GM20000 (cell line): ENCODE measurements around the gene ZNF276.
A peak's percentile ranks its signal among the peaks of the same experiment; 100 is the strongest.
"Not testable (repeated sequence)": the region's sequence is repeated elsewhere in the genome, so short reads cannot be mapped to it uniquely, and the experiment has no call there.

Source experiments
- DNase-seq: peaks from one replicate; pipeline ENCODE4 v3.0.0; 2012; ENCODE audit warnings: low spot score
- TF ChIP-seq, protein P1 (sequence below): IDR thresholded peaks from 2 replicates; pipeline ENCODE4 v1.5.1; 2012; ENCODE audit warnings: mild to moderate bottlenecking, control low read depth; ENCODE audit errors: extremely low read depth, missing control alignments

ZNF276 gene, protein sequence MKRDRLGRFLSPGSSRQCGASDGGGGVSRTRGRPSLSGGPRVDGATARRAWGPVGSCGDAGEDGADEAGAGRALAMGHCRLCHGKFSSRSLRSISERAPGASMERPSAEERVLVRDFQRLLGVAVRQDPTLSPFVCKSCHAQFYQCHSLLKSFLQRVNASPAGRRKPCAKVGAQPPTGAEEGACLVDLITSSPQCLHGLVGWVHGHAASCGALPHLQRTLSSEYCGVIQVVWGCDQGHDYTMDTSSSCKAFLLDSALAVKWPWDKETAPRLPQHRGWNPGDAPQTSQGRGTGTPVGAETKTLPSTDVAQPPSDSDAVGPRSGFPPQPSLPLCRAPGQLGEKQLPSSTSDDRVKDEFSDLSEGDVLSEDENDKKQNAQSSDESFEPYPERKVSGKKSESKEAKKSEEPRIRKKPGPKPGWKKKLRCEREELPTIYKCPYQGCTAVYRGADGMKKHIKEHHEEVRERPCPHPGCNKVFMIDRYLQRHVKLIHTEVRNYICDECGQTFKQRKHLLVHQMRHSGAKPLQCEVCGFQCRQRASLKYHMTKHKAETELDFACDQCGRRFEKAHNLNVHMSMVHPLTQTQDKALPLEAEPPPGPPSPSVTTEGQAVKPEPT

DNA sequence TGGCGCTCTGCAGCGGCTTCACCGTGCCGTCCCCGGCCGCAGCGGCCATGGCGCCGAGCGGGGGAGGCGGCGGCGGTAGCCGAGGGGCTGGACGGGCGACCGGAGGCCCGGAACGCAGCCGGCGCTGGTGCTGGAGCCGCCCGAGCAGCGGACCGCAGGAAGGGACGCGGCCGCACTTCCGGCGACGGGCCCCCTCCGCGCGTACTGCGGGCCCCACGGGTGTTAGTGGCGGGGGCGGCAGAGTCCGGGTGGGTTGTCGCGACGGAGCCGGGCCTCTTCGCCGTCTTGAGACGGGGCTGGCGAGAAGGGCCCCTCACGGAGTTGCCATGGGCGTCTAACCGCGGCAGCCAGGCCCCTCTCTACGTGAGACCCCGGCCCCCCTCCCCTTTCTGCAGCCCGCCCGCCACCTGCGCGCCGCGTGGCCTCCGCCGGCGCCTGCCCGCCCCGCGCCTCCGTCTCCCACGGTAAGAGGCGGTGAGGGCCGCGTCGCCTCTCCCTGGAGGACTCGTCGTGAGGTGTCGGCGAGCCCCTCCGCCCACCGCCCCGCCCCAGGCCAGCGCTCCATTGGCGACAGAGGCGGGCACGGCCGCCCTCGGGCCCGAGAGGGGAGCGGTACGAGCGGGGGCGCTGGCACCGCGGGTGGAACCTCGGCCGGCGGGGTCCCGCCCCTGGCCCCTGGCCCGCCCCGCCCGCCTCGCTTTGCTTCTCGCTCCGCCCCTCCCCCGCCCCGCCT lies at the start of gene ZNF276, which contains the start of gene VPS9D1:
Gene ZNF276, plus strand, starts transcription at position 725 of the 733 bp plus-strand sequence. CDS start 104 bp downstream, outside the sequence.
Gene VPS9D1, minus strand, starts transcription at position 86 of the 733 bp plus-strand sequence. Its CDS starts 37 bp downstream, at position 49.
- DNase-seq: peak; percentile 92

DNA sequence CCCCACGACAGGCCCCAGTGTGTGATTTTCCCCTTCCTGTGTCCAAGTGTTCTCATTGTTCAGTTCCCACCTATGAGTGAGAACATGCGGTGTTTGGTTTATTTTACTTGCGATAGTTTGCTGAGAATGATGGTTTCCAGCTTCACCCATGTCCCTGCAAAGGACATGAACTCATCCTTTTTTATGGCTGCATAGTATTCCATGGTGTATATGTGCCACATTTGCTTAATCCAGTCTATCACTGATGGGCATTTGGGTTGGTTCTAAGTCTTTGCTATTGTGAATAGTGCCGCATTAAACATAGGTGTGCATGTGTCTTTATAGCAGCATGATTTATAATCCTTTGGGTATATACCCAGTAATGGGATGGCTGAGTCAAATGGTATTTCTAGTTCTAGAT lies 49.8 kb upstream of the ZNF276 start:
- DNase-seq: not testable (repeated sequence)

More for the DNA sequence above, at the start of gene ZNF276, which contains the start of gene VPS9D1:
- TF ChIP-seq, protein P1, sequence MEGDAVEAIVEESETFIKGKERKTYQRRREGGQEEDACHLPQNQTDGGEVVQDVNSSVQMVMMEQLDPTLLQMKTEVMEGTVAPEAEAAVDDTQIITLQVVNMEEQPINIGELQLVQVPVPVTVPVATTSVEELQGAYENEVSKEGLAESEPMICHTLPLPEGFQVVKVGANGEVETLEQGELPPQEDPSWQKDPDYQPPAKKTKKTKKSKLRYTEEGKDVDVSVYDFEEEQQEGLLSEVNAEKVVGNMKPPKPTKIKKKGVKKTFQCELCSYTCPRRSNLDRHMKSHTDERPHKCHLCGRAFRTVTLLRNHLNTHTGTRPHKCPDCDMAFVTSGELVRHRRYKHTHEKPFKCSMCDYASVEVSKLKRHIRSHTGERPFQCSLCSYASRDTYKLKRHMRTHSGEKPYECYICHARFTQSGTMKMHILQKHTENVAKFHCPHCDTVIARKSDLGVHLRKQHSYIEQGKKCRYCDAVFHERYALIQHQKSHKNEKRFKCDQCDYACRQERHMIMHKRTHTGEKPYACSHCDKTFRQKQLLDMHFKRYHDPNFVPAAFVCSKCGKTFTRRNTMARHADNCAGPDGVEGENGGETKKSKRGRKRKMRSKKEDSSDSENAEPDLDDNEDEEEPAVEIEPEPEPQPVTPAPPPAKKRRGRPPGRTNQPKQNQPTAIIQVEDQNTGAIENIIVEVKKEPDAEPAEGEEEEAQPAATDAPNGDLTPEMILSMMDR: no peak

DNA sequence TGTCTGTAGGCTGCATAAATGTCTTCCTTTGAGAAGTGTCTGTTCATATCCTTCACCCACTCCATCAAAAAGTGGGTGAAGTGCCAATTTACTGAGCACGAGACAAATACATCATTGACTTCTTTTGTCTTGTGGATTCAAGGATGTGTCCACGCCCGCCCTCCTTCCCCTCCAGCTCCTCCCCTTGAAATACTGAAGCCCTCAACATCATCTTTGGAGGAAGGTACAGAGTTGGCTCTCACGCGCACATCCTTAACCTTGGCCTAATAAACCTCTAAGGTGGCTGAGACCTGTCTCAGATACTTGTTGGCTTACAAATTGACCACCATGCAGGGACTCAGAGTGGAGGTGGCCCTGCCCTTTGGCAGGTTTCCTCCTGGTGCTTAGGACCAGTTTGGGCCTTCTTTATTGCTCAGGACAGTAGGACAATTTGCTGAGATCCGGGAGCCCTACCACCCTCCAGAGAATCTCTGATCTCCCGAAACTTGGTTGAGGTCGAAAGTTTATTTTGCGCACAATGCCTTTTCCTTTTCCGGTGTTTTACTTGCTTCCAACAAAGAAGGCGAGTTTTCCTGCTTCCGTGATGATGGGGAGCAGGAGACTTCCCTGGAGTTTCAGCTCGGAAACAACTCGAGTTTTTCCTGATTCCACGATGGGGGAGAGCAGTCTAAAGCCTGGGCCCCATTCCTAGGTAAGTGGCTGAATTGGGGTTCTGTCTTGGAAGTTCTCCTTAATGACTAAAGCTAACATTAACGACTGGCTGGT lies 49.0 kb upstream of the ZNF276 start:
- TF ChIP-seq, protein P1: no peak
- DNase-seq: no peak

DNA sequence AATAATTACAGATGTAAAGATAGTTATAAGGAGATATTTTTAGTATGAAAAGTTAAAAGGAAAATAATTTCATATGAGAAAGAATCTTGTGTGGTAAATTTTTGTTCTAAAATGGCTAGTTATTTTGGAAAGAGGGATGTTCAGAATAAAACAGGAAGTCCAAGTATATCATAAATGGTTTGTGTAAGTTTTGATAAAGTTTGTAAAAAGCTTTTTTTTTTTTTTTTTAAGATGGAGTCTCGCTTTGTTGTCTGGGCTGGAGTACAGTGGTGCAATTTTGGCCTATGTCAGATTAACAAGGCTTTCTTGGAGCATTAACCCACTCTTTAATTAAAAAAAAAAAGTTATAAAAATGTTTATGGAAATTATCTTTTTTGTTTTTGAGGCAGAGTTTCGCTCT lies 43.1 kb upstream of the ZNF276 start:
- DNase-seq: no peak
- TF ChIP-seq, protein P1: no peak

DNA sequence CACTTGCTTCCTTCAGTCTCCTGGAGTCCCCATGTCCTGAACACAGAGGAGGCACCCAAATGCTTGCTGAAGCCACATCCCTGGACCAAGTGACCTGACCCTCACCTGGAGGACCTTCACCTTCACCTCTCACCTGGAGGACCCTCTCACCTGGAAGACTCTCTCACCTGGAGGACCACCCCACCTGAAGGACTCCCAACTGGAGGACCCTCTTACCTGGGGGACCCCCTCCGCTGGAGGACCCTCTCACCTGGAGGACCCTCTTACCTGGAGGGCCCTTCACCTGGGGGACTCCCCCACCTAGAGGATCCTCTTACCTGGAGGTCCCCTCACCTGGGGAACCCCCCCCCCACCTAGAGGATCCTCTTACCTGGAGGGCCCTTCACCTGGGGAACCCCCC lies 35.4 kb upstream of the ZNF276 start:
- TF ChIP-seq, protein P1: no peak
- DNase-seq: no peak

DNA sequence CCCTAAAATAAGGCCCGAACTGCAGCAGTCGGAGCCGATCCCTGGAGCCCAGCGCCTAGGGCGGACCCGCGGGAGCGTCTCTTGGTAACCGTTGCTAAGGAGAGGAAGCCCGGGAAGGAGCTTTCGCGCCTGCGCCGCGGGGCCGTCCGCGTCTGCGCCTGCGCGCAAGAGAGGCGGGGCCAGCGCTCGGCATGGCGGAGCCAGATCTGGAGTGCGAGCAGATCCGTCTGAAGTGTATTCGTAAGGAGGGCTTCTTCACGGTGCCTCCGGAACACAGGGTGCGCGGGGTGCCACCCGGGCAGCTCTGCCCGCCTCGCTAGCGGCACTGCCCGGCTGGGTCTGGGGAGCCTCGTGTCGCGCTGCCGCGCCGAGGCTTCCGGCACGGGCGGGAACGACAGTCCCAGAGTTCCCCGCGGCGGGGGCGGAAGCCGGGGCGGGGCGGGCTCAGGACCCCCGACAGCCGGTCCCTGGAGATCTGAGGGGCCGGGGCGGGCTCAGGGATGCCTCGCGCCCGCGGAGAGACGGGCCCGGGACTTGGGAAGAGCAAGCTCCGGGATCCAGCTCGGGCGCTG lies 34.7 kb upstream of the ZNF276 start, which contains the start of gene CDK10:
Gene CDK10, plus strand, starts transcription at position 170 of the 572 bp plus-strand sequence. Its CDS starts 22 bp downstream, at position 192.
- TF ChIP-seq, protein P1: no peak
- peak; percentile 97 for DNase-seq
